HG03575 (cell line): ENCODE data around the gene FOXL2.

Source experiments
- ATAC-seq: cut with Tn5 transposase; IDR thresholded peaks from one replicate; pipeline ENCODE4 v1.9.1; 2021; ENCODE audit not compliant: unreplicated experiment, insufficient number of reproducible peaks, low FRiP score; ENCODE audit errors: extremely low read depth

The FOXL2 gene

GRCh38 chr3:138947495-138948121, 671 bp upstream of the FOXL2 start:
- ATAC-seq, result no peak

GRCh38 chr3:138945709-138946662, 951 bp downstream of the FOXL2 start:
- no peak for ATAC-seq

- ATAC-seq, result no peak
Observed at GRCh38 chr3:138944929-138945708, 1.8 kb downstream of the FOXL2 start.

- ATAC-seq, result no peak
Observed at GRCh38 chr3:138944654-138944928, 2.3 kb downstream of the FOXL2 start.

- ATAC-seq, result no peak
Observed at GRCh38 chr3:138943724-138944653, 2.9 kb downstream of the FOXL2 start.

- ATAC-seq, result no peak
Observed at GRCh38 chr3:138942861-138943623, 3.9 kb downstream of the FOXL2 start.

GRCh38 chr3:138942271-138942670, 4.7 kb downstream of the FOXL2 start:
- ATAC-seq, result no peak

- ATAC-seq, result no peak
Observed at GRCh38 chr3:138941259-138941885, 5.6 kb downstream of the FOXL2 start.

GRCh38 chr3:138940446-138940845, 6.5 kb downstream of the FOXL2 start:
- ATAC-seq, result no peak

GRCh38 chr3:138939561-138940241, 7.2 kb downstream of the FOXL2 start:
- ATAC-seq, result no peak

GRCh38 chr3:138938877-138939560, 7.9 kb downstream of the FOXL2 start:
- no peak for ATAC-seq

- ATAC-seq, result no peak
Observed at GRCh38 chr3:138938056-138938876, 8.7 kb downstream of the FOXL2 start.

- no peak for ATAC-seq
Observed at GRCh38 chr3:138937690-138938055, 9.3 kb downstream of the FOXL2 start.

GRCh38 chr3:138936741-138937689, 9.9 kb downstream of the FOXL2 start:
- ATAC-seq, result no peak
